Fibroblast of upper back skin (primary cell): ENCODE data around the gene PLGRKT.
"Not testable (repeated sequence)": the region's sequence is repeated elsewhere in the genome, so short reads cannot be mapped to it uniquely, and the experiment has no call there.

Source experiments
- DNase-seq: peaks from one replicate; pipeline ENCODE4 v3.0.0-alpha.2; 2013

PLGRKT gene

GRCh38 chr9:5450359-5451091 lies 12.8 kb upstream of the PLGRKT start, which contains the start of gene CD274:
TSS of gene CD274 (plus strand) at chr9:5450542. CDS start at chr9:5456114, 5,572 bp downstream.
- peak; percentile 84 for DNase-seq

- DNase-seq = no peak
These were observed 12.0 kb upstream of the PLGRKT start for GRCh38 chr9:5449521-5450358.

DNA sequence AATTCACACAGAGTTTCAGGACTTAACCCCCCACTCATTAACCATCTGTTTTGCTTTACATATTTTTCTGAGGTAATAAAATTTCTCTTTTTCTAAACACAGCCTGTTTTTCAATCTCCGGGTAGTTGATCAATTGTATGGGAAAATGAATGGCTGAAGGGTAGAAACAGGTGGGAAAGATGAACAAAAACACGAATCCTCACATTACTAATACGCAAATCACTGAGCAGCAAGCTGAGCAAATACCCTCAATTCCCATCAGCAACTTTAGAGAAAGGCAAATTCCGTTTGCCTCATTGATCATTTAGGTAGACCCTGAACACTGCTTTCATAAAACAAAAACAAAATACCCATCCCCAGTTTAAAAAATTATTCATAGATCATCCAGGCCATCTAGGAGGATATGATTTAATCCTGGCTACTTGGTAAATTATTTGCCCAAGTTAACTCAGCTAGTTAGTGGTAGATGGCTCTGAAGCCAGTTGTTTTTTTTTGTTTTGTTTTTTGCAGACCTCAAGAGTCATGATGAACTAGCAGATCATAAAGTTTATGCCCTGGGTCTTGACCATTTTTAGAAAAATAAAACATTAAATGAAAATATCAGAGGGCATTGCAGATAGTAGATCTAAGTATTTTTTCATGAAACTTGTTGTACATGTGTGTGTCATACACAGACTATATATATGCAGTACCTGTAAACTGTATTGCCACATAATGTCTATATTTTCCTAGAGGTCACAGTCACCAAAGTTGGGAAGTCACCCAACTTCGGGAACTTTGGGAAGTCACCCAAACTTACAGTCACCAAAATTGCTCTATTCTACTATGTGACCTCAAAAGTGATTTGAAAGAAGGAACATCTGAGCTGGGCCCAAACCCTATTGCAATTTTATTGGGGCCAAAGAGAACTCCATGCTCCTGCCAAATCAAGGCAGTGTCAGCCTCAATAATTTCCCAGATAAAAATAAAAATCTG lies 11.0 kb upstream of the PLGRKT start:
- no peak for DNase-seq

GRCh38 chr9:5448016-5448415 lies 10.3 kb upstream of the PLGRKT start:
- DNase-seq = no peak

DNA sequence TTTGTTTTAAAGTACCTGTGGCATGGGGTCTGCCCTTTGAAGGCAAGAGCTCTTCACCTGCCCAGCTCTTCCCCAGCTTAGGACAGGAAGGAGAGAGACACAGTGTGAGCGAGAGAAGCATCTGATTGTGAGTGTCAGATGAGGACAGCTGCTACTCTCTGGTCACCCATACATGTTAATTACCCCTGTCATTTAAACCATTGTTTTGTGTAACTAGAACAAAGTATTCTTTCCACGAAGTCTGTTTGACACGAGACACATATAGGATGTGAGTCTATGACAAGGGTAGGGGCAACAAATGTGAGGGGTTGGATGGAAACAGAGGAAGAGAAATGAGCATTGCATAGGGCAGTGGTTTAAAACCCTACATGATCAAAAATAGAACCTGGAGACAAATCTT lies 9.6 kb upstream of the PLGRKT start:
- DNase-seq = no peak

DNA sequence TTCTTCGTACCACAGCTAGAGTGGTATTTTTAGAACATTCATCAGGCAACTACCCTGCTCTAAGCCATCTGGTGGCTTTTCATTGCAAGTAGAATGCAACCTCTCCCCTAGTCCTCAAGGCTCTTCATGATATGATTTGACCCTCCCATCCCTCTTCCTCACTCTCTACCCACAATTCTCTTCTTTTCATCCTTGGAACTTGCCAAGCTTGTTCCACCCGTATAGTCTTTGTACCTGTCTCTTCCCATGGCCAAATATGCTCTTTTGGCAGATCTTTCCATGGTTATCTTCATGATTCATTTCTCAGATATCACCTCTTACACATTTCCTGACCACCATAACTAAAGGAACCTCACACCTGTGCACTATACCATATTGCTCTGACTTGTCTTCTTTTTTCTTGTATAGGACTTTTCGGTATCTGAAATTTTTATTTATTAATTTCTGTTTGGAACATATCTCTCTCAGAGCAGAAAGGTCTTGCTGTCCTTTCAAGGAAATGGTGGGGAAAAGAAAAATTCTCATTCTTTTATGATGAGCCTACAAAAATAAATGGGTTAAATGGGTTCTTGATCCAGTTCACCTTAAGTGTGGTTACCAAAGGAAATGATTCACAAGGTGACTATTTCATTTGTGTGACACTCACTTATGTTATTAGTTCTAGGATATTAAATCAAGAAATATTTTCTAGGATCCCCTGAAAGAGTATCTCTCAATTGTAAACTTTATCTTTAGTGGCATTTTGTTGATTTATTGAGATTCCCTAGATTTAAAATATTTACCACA lies 8.9 kb upstream of the PLGRKT start:
- DNase-seq = peak; percentile 51

GRCh38 chr9:5445886-5446285 lies 8.2 kb upstream of the PLGRKT start:
- DNase-seq = no peak

DNA sequence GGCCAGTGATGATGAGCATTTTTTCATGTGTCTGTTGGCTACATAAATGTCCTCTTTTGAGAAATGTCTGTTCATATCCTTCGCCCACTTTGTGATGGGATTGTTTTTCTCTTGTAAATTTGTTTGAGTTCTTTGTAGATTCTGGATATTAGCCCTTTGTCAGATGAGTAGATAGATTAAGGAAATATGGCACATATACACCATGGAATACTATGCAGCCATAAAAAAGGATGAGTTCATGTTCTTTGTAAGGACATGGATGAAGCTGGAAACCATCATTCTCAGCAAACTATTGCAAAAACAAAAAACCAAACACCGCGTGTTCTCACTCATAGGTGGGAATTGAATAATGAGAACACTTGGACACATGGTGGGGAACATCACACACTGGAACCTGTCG lies 7.4 kb upstream of the PLGRKT start:
- DNase-seq = not testable (repeated sequence)

DNA sequence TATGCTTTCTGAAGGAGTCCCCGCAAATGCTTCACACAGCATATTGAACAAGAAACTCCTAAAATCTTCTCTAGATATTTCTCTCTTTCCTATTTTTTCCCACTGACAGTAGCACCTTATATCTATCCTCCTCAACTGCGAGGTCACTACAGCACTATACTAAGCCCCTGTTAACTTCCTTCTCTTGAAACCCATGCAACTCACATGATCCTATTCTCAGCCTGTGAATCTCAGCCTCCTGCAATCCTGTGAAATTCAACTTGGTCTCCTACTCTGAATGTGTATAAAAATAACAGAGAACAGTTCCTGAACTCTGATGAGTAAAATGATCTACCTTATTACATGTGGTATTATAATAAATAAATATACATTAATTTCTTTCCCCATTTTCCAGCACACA lies 6.1 kb upstream of the PLGRKT start:
- no peak for DNase-seq

- peak; percentile 63 for DNase-seq
These were observed 4.8 kb upstream of the PLGRKT start for GRCh38 chr9:5442400-5443011.

- peak; percentile 73 for DNase-seq
These were observed 3.3 kb upstream of the PLGRKT start for GRCh38 chr9:5441043-5441442.

DNA sequence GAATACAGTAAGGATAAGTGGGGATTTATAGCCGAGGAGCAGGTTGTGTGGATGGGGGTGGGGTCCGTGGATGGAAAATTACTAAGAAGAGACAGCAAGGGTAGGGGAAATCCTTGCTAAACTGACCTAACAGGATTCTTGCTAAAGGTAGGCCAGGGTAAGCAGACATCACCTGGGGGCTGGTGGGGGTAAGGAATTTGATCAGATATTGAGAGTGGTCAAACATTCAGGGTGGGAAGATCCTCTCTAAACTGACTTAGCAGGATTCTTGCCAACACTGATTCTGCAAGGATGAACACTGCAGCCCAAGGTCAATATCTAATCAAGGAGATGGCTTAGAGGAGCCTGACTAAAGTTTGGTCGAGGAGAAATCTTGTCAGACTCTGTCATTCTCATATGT lies 2.7 kb upstream of the PLGRKT start:
- no peak for DNase-seq

- DNase-seq = peak; percentile 56
These were observed 807 bp upstream of the PLGRKT start for GRCh38 chr9:5438301-5439162.

GRCh38 chr9:5436441-5436840 lies 1.3 kb downstream of the PLGRKT start:
- no peak for DNase-seq

GRCh38 chr9:5435912-5436311 lies 1.8 kb downstream of the PLGRKT start:
- no peak for DNase-seq

DNA sequence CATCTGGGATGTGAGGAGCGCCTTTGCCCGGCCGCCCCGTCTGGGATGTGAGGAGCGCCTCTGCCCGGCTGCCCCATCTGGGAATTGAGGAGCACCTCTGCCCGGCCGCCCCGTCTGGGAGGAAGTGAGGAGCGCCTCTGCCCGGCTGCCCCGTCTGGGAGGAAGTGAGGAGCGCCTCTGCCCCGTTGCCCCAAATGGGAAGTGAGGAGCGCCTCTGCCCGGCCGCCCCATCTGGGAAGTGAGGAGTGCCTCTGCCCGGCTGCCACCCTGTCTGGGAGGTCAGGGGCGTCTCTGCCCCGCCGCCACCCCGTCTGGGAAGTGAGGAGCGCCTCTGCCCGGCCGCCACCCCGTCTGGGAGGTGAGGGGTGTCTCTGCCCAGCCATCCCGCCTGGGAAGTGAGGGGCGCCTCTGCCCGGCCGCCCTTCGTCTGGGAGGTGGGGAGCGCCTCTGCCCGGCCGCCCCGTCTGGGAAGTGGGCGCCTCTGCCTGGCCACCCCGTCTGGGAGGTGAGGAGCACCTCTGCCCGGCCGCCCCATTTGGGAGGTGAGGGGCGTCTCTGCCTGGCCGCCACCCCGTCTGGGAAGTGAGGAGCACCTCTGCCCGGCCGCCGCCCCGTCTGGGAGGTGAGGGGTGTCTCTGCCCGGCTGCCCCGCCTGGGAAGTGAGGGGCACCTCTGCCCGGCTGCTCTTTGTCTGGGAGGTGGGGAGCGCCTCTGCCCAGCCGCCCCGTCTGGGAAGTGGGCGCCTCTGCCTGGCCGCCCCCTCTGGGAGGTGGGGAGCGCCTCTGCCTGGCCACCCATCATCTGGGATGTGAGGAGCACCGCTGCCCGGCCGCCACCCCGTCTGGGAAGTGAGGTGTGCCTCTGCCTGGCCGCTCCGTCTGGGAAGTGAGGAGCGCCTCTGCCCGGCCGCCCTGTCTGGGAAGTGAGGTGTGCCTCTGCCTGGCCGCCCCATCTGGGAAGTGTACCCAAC lies 3.6 kb downstream of the PLGRKT start:
- DNase-seq = not testable (repeated sequence)

DNA sequence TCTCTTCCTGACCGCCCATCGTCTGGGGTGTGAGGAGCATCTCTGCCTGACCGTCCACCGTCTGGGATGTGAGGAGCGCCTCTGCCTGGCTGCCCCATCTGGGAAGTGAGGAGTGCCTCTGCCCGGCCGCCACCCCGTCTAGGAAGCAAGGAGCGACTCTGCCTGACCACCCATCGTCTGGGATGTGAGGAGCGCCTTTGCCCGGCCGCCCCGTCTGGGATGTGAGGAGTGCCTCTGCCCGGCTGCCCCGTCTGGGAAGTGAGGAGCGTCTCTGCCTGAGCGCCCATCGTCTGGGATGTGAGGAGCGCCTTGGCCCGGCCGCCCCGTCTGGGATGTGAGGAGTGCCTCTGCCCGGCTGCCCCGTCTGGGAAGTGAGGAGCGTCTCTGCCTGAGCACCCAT lies 4.4 kb downstream of the PLGRKT start:
- DNase-seq = not testable (repeated sequence)

GRCh38 chr9:5432890-5433289 lies 4.8 kb downstream of the PLGRKT start:
- not testable (repeated sequence) for DNase-seq

DNA sequence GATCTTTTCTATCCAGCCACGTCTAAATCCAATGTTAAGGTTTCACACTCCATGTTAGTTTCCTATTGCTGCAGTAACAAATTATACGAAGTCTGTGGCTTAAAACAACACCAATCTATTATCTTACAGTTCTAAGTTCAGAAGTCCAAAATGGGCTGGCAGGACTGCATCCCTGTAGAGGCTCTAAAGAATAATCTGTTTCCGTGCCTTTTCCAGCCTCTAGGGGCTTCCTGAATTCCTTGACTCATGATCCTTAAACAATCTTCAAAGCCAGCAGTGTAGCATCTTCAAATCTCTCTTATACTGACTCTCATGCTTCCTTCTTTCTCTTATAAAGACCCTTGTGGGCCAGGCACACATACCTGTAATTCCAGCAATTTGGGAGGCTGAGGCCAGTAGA lies 6.8 kb downstream of the PLGRKT start:
- DNase-seq = no peak
